Stimulated activated CD4-positive, alpha-beta T cell treated with anti-CD3 and anti-CD28 coated beads, Interleukin-4, amount 100 ng/mL, for 48 hours (primary cell): ENCODE results near the gene ZNF135.
A peak's percentile ranks its signal among the peaks of the same experiment; 100 is the strongest.

Experiments used
- DNase-seq, 2 donors: peaks; one replicate each; pipeline ENCODE4 v3.0.0-alpha.2; 2020; ENCODE audit warnings: low read depth in 2 of 2

Gene ZNF135

GRCh38 chr19:58091251-58091995 lies 32.3 kb downstream of the ZNF135 start:
- no peak for DNase-seq

GRCh38 chr19:58093071-58093470 lies 34.0 kb downstream of the ZNF135 start:
- DNase-seq = no peak

- DNase-seq = no peak
Observed at GRCh38 chr19:58095328-58095727, 36.2 kb downstream of the ZNF135 start.

DNA sequence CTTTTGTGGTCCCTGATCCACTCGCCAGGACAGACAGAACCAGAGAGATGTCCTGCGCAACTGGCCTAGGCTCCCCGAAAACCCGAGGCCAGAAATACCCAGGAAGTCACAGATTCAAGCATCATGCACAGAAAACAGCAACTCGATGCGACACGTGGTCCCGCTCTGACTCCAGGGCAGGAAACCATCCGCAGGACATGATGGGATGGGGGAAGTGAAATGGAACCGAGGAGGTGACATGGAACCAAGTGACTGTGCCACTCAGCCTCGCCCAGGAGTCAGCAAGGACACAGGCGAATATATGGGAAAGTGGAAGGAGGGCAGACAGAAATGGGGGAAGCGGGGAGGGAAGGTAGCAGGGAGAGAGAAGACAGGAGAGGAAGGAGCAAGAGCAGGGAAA lies 37.8 kb downstream of the ZNF135 start:
- no peak for DNase-seq

DNA sequence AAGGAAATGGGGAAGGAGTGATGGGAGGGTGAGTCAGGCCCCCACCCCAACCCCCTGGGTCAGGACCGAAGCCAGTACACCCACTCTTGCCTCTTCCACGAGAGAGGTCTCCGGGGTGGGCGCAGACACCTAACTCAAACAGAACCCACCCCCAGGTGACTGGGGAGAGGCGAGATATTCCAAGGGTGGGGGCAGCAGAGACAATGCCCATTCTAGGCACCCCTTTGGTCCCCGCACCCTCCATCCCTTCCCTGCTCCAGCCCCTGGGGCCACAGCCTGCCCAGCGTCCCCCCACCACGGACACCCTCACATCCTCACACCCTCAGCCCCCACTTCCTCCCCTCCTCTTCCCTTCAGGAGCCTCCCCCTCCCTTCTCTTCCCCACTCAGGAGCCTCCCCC lies 38.3 kb downstream of the ZNF135 start:
- DNase-seq = no peak

GRCh38 chr19:58097781-58098681 lies 38.9 kb downstream of the ZNF135 start, which contains the start of gene ZSCAN18:
TSS of gene ZSCAN18 (minus strand) at chr19:58098231. CDS start at chr19:58090267, 7,964 bp downstream.
- peak; percentile 89 to 91 for DNase-seq

DNA sequence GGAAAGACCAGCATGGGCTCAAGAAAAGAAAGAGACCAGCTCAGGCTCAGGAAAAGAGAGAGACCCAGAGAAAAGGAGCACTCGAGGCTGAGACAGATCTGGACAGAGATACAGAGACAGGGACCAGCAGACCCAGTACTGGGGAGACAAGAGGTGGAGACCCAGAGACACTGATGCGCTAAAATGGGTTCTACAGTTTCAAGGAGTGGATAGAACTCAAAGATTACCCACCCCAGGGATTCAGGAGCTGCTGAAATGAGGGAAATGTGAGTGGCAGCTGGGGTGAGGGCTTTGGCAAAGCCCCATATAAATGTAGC lies 39.6 kb downstream of the ZNF135 start:
- DNase-seq = no peak

GRCh38 chr19:58107778-58108545 lies 48.9 kb downstream of the ZNF135 start:
- no peak for DNase-seq

DNA sequence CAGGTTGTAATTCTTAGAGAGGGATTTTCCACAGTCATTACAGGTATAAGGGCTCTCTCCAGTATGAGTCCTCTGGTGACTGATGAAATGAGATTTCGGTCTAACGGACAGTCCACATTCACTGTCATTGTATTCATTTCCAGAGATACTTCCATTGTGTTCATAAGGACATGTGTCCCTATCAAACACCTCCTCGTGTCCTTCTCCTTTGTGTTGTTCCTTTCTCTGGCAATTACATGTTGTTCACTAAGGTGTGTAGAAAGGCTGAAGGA lies 49.4 kb downstream of the ZNF135 start:
- no peak for DNase-seq

DNA sequence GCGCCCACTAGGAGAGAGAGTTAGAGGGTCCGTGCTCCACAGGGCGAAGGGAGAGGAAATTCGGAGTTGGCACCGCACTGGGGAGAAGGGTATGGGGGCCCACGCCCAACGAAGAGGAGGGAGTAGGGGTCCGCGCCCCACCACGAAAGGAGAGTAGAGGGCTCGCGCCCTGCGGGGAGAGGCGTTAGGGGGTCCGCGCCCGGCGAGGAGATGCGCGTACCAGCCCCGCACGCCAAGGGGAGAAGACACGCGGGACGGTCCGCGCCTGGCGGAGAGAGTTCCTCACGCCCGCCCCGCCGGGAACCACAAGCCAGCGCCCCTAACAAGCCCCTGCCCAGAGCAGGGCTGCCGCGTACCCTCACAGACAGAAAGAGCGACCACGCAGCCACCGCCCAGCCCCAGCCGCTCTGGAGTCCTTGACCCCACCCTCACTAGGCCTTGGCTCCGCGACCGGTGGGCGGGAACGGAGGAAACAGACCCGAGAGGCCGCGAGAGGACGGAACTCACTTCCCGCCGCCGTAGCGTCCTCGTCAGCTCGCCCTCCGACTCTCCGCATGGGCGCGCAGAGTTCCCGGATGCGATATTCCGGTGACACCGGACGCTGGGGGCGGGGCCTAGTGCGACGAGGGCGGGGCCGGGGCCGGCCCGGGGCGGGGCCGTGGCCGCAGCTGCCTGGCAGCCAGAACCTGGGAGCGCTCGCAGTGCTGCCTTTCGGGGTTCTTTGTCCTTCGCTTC lies 58.9 kb downstream of the ZNF135 start:
- no peak for DNase-seq

- no peak for DNase-seq
Observed at GRCh38 chr19:58118979-58119733, 60.1 kb downstream of the ZNF135 start.
